ENCODE measurements around the gene CLDN18.

DNA sequence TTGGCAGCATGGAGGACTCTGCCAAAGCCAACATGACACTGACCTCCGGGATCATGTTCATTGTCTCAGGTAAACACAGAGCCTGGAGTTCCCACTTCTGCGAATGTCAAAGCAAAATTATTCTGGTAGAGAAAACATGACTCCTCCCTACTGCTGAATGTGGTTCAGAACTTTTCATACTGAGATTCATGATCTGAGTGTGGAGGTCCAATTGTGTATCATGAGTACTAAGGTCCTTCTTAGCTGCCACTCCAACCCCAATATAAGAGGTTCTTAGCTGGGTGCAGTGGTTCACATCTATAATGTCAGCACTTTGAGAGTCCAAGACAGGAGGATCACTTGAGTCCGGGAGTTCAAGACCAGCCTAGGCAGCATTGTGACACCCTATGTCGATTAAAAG, 13.8 kb downstream of the CLDN18 start:
- TF ChIP-seq POLR2AphosphoS5 (IDR thresholded peaks at IDR 0.05; ENCODE audit: low read depth, low read length) = no peak
- TF ChIP-seq EZH2phosphoT487 (IDR thresholded peaks at IDR 0.05; ENCODE audit: borderline replicate concordance) = no peak
- TF ChIP-seq, protein P1, sequence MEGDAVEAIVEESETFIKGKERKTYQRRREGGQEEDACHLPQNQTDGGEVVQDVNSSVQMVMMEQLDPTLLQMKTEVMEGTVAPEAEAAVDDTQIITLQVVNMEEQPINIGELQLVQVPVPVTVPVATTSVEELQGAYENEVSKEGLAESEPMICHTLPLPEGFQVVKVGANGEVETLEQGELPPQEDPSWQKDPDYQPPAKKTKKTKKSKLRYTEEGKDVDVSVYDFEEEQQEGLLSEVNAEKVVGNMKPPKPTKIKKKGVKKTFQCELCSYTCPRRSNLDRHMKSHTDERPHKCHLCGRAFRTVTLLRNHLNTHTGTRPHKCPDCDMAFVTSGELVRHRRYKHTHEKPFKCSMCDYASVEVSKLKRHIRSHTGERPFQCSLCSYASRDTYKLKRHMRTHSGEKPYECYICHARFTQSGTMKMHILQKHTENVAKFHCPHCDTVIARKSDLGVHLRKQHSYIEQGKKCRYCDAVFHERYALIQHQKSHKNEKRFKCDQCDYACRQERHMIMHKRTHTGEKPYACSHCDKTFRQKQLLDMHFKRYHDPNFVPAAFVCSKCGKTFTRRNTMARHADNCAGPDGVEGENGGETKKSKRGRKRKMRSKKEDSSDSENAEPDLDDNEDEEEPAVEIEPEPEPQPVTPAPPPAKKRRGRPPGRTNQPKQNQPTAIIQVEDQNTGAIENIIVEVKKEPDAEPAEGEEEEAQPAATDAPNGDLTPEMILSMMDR (IDR thresholded peaks at IDR 0.05 in 2 of 3, conservative IDR thresholded peaks at IDR 0.05 in 1 of 3; ENCODE audit: borderline replicate concordance in 1 of 3, insufficient read depth in 1 of 3, low read depth in 2 of 3, low read length in 2 of 3) = no peak
- TF ChIP-seq CEBPB (IDR thresholded peaks at IDR 0.05; ENCODE audit: low read depth) = no peak
- no peak for TF ChIP-seq EGR1 (IDR thresholded peaks at IDR 0.05; ENCODE audit: low read depth)
- TF ChIP-seq, protein P2, sequence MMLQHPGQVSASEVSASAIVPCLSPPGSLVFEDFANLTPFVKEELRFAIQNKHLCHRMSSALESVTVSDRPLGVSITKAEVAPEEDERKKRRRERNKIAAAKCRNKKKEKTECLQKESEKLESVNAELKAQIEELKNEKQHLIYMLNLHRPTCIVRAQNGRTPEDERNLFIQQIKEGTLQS (IDR thresholded peaks at IDR 0.05) = no peak

All from HCT116 (cell line).